ENCODE measurements around the gene NPVF. TPM values are rescaled to one million over a fixed set of nuclear protein-coding genes. Genes with fewer than 3 reads are reported as not detected.

Gene NPVF
- not detected for total RNA-seq
- polyA plus RNA-seq: not detected

- H3K36me3 ChIP-seq (ENCODE audit: insufficient read depth, low read length): no peaks in the 10 kb centered on the region
- Mint-ChIP-seq H3K27ac (peak within 1 kb of the TSS in 1 of 8 donors; percentile 21), H3K4me3 (no peak within 1 kb of the TSS), H3K4me1 (no peaks in the 10 kb centered on the region), H3K36me3 (peaks cover 0 to 3% (median 0%) of the 10 kb centered on the region in 3 donors), H3K27me3 (peaks cover 14 to 75% of the 10 kb centered on the region in 2 donors), H3K9me3 (peaks cover 0 to 9% (median 3%) of the 10 kb centered on the region in 5 donors)
- H3K27ac ChIP-seq (ENCODE audit: low read depth, low read length): no peak within 1 kb of the TSS
- H3K27me3 ChIP-seq (ENCODE audit: insufficient read depth, low read length, poor library complexity, severe bottlenecking): peaks cover 8% of the 10 kb centered on the region
- CTCF ChIA-PET: interaction anchor here (1.6 kb wide), 1 partner anchor 12 kb away, joined by 4 read pairs; no protein-coding TSS in a partner anchor
- H3K4me3 ChIP-seq (ENCODE audit: low read length): no peak within 1 kb of the TSS
- H3K9me3 ChIP-seq (ENCODE audit: low read length): no peaks in the 10 kb centered on the region
- no peaks in the 10 kb centered on the region for H3K4me1 ChIP-seq (ENCODE audit: insufficient read depth, low read length)
- DNase-seq: no peak
- POLR2A ChIA-PET: no interaction called here
These were observed at the start of gene NPVF for GRCh38 chr7:25228386-25228785. TSS of gene NPVF (minus strand) at chr7:25228486. CDS start at chr7:25228439, 47 bp downstream.

- Histone ChIP-seq H3K27me3 (ENCODE audit: insufficient read depth, low read length, poor library complexity, severe bottlenecking) (no peaks in the 10 kb centered on the region), H3K4me3 (ENCODE audit: low read length) (no peak overlapping the region), H3K9me3 (ENCODE audit: low read length) (no peaks in the 10 kb centered on the region), H3K36me3 (ENCODE audit: insufficient read depth, low read length) (no peaks in the 10 kb centered on the region), H3K27ac (ENCODE audit: low read depth, low read length) (no peak overlapping the region), H3K4me1 (ENCODE audit: insufficient read depth, low read length) (no peaks in the 10 kb centered on the region)
- no peak for DNase-seq
- Mint-ChIP-seq H3K27ac (no peak overlapping the region), H3K27me3 (peaks cover 10 to 22% of the 10 kb centered on the region in 2 donors), H3K9me3 (no peaks in the 10 kb centered on the region), H3K4me3 (no peak overlapping the region), H3K4me1 (no peaks in the 10 kb centered on the region), H3K36me3 (no peaks in the 10 kb centered on the region)
- CTCF ChIA-PET: no interaction called here
- POLR2A ChIA-PET: no interaction called here
These were observed 44.0 kb upstream of the NPVF start for GRCh38 chr7:25272265-25272664.

GRCh38 chr7:25263337-25263736, 35.1 kb upstream of the NPVF start:
- CTCF ChIA-PET: no interaction called here
- no peaks in the 10 kb centered on the region for H3K9me3 Mint-ChIP-seq

GRCh38 chr7:25262586-25262985, 34.3 kb upstream of the NPVF start:
- CTCF ChIA-PET: no interaction called here

More at GRCh38 chr7:25263337-25263736, 35.1 kb upstream of the NPVF start:
- no peaks in the 10 kb centered on the region for H3K36me3 Mint-ChIP-seq
- H3K27me3 Mint-ChIP-seq: peaks cover 13 to 17% of the 10 kb centered on the region in 2 donors
- Histone ChIP-seq H3K9me3 (ENCODE audit: low read length) (no peaks in the 10 kb centered on the region), H3K27ac (ENCODE audit: low read depth, low read length) (no peak overlapping the region), H3K36me3 (ENCODE audit: insufficient read depth, low read length) (no peaks in the 10 kb centered on the region), H3K4me1 (ENCODE audit: insufficient read depth, low read length) (peaks cover 25% of the 10 kb centered on the region), H3K4me3 (ENCODE audit: low read length) (no peak overlapping the region), H3K27me3 (ENCODE audit: insufficient read depth, low read length, poor library complexity, severe bottlenecking) (no peaks in the 10 kb centered on the region)
- no peak overlapping the region for H3K4me3 Mint-ChIP-seq
- POLR2A ChIA-PET: no interaction called here
- no peak for DNase-seq
- no peak overlapping the region for H3K27ac Mint-ChIP-seq
- peaks cover 21 to 27% (median 25%) of the 10 kb centered on the region in 3 donors for H3K4me1 Mint-ChIP-seq

GRCh38 chr7:25261545-25262140, 33.4 kb upstream of the NPVF start:
- Histone ChIP-seq H3K4me1 (ENCODE audit: insufficient read depth, low read length) (peaks cover 25% of the 10 kb centered on the region), H3K27me3 (ENCODE audit: insufficient read depth, low read length, poor library complexity, severe bottlenecking) (no peaks in the 10 kb centered on the region), H3K9me3 (ENCODE audit: low read length) (no peaks in the 10 kb centered on the region), H3K27ac (ENCODE audit: low read depth, low read length) (no peak overlapping the region), H3K4me3 (ENCODE audit: low read length) (peak overlapping the region; percentile 14), H3K36me3 (ENCODE audit: insufficient read depth, low read length) (no peaks in the 10 kb centered on the region)
- H3K4me3 Mint-ChIP-seq: peak overlapping the region in 6 of 7 donors; percentile 5 to 66 (median 45)
- ChIA-PET POLR2A (interaction anchor here (0.6 kb wide), 1 partner anchor 15 kb away, joined by 3 read pairs; no protein-coding TSS in a partner anchor), CTCF (no interaction called here)
- H3K27me3 Mint-ChIP-seq: peaks cover 13 to 17% of the 10 kb centered on the region in 2 donors
- H3K4me1 Mint-ChIP-seq: peaks cover 21 to 27% (median 25%) of the 10 kb centered on the region in 3 donors
- H3K27ac Mint-ChIP-seq: peak overlapping the region in 1 of 8 donors; percentile 10
- H3K36me3 Mint-ChIP-seq: no peaks in the 10 kb centered on the region
- H3K9me3 Mint-ChIP-seq: no peaks in the 10 kb centered on the region
- no peak for DNase-seq

More at GRCh38 chr7:25262586-25262985, 34.3 kb upstream of the NPVF start:
- Histone ChIP-seq H3K27ac (ENCODE audit: low read depth, low read length) (no peak overlapping the region), H3K9me3 (ENCODE audit: low read length) (no peaks in the 10 kb centered on the region), H3K4me1 (ENCODE audit: insufficient read depth, low read length) (peaks cover 25% of the 10 kb centered on the region), H3K27me3 (ENCODE audit: insufficient read depth, low read length, poor library complexity, severe bottlenecking) (no peaks in the 10 kb centered on the region), H3K36me3 (ENCODE audit: insufficient read depth, low read length) (no peaks in the 10 kb centered on the region), H3K4me3 (ENCODE audit: low read length) (no peak overlapping the region)
- peaks cover 21 to 27% (median 25%) of the 10 kb centered on the region in 3 donors for H3K4me1 Mint-ChIP-seq
- no peaks in the 10 kb centered on the region for H3K36me3 Mint-ChIP-seq
- no peak overlapping the region for H3K27ac Mint-ChIP-seq
- no peaks in the 10 kb centered on the region for H3K9me3 Mint-ChIP-seq
- peaks cover 13 to 17% of the 10 kb centered on the region in 2 donors for H3K27me3 Mint-ChIP-seq
- POLR2A ChIA-PET: no interaction called here
- DNase-seq: no peak
- H3K4me3 Mint-ChIP-seq: no peak overlapping the region

- CTCF ChIA-PET: no interaction called here
- H3K27me3 Mint-ChIP-seq: peaks cover 13 to 17% of the 10 kb centered on the region in 2 donors
- peak in 2 of 5 donors; percentile 17 to 54 for DNase-seq
- Histone ChIP-seq H3K36me3 (ENCODE audit: insufficient read depth, low read length) (no peaks in the 10 kb centered on the region), H3K4me1 (ENCODE audit: insufficient read depth, low read length) (peaks cover 25% of the 10 kb centered on the region), H3K4me3 (ENCODE audit: low read length) (peak overlapping the region; percentile 14), H3K9me3 (ENCODE audit: low read length) (no peaks in the 10 kb centered on the region), H3K27me3 (ENCODE audit: insufficient read depth, low read length, poor library complexity, severe bottlenecking) (no peaks in the 10 kb centered on the region), H3K27ac (ENCODE audit: low read depth, low read length) (no peak overlapping the region)
- H3K36me3 Mint-ChIP-seq: no peaks in the 10 kb centered on the region
- POLR2A ChIA-PET: interaction anchor here (0.6 kb wide), 2 partner anchors 9 to 16 kb away, joined by 3 to 13 read pairs; no protein-coding TSS in a partner anchor
- H3K4me3 Mint-ChIP-seq: peak overlapping the region in 6 of 7 donors; percentile 7 to 66 (median 45)
- peaks cover 21 to 27% (median 25%) of the 10 kb centered on the region in 3 donors for H3K4me1 Mint-ChIP-seq
- no peaks in the 10 kb centered on the region for H3K9me3 Mint-ChIP-seq
- peak overlapping the region in 2 of 8 donors; percentile 1 to 16 for H3K27ac Mint-ChIP-seq
These were observed 32.7 kb upstream of the NPVF start for GRCh38 chr7:25260862-25261494.

- H3K9me3 ChIP-seq (ENCODE audit: low read length): no peaks in the 10 kb centered on the region
- Mint-ChIP-seq H3K36me3 (no peaks in the 10 kb centered on the region), H3K27ac (no peak overlapping the region), H3K9me3 (no peaks in the 10 kb centered on the region), H3K4me1 (peaks cover 21 to 27% (median 25%) of the 10 kb centered on the region in 3 donors), H3K4me3 (peak overlapping the region in 2 of 7 donors; percentile 27 to 52), H3K27me3 (peaks cover 12 to 13% of the 10 kb centered on the region in 2 donors)
- DNase-seq: peak; percentile 15 to 73 (median 51)
- ChIA-PET CTCF (interaction anchor here (0.6 to 6.2 kb wide), 9 partner anchors 8 to 1960 kb away, joined by 3 to 42 read pairs (median 3); no protein-coding TSS in a partner anchor), POLR2A (no interaction called here)
- H3K36me3 ChIP-seq (ENCODE audit: insufficient read depth, low read length): no peaks in the 10 kb centered on the region
- H3K27ac ChIP-seq (ENCODE audit: low read depth, low read length): no peak overlapping the region
- peaks cover 25% of the 10 kb centered on the region for H3K4me1 ChIP-seq (ENCODE audit: insufficient read depth, low read length)
- H3K4me3 ChIP-seq (ENCODE audit: low read length): no peak overlapping the region
- no peaks in the 10 kb centered on the region for H3K27me3 ChIP-seq (ENCODE audit: insufficient read depth, low read length, poor library complexity, severe bottlenecking)
These were observed 31.4 kb upstream of the NPVF start for GRCh38 chr7:25259487-25260243.
